ENCODE data around the gene ANKRD39. TPM values are rescaled to one million over a fixed set of nuclear protein-coding genes. Genes with fewer than 3 reads are reported as not detected.

Gene ANKRD39
- total and polyA plus RNA-seq, 2 experiments from 2014 or later = 17.5 to 32.0 TPM

DNA sequence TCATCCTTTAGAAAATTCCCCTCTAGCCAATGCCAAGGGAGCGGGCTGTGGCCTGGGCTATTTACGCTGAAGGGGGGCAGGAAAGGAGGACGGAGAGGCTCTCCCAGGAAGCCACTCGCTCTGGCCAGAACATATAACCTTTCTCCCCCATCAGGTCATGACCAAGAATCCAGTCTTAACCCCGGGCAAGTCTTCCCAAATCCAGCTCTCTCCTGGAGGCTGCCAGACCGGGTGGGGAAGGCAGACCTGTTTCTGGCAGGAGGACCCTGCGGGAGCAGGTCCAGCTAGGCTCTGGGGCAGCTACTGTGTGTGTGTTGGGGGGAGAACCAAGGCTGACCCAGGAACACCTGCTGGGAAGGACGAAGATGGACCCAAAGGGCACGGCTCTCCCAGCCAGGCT, 25.5 kb upstream of the ANKRD39 start:
- Histone ChIP-seq H3K79me2 (replicated peaks; ENCODE audit: insufficient read depth) (no peaks in the 10 kb centered on the region), H4K20me1 (replicated peaks; ENCODE audit: insufficient read depth) (no peaks in the 10 kb centered on the region), H3K4me2 (no peak overlapping the region), H3K4me3 (no peak overlapping the region), H3K27me3 (ENCODE audit: insufficient read depth) (no peaks in the 10 kb centered on the region), H3K36me3 (ENCODE audit: insufficient read depth) (no peaks in the 10 kb centered on the region), H3K4me1 (ENCODE audit: insufficient read depth) (peaks cover 23% of the 10 kb centered on the region), H3K9me2 (ENCODE audit: insufficient read depth) (no peaks in the 10 kb centered on the region), H2AFZ (no peak overlapping the region), H3K27ac (ENCODE audit: low read depth) (no peak overlapping the region), H3F3A (replicated peaks; ENCODE audit: low read depth) (peaks cover 8% of the 10 kb centered on the region; the same call in 1 of the 2 replicates)
- H3K9me3 Mint-ChIP-seq = no peaks in the 10 kb centered on the region; the same call in 2 of the 3 replicates
- no peak for DNase-seq (ENCODE audit: low spot score)
- H3K36me3 Mint-ChIP-seq (ENCODE audit: low read depth) = no peaks in the 10 kb centered on the region
- no peak overlapping the region for H3K4me3 Mint-ChIP-seq
- no peak for ATAC-seq
- peaks cover 32% of the 10 kb centered on the region for H3K27me3 Mint-ChIP-seq (ENCODE audit: insufficient read depth, low read depth, poor library complexity)
- peaks cover 41% of the 10 kb centered on the region for H3K4me1 Mint-ChIP-seq
- H3K27ac Mint-ChIP-seq = no peak overlapping the region
- no peak for TF ChIP-seq NANOG (IDR thresholded peaks at IDR 0.05; ENCODE audit: borderline replicate concordance)
- no peak for TF ChIP-seq STAT1 (IDR thresholded peaks at IDR 0.05; ENCODE audit: unreplicated experiment)
- TF ChIP-seq, protein P1, sequence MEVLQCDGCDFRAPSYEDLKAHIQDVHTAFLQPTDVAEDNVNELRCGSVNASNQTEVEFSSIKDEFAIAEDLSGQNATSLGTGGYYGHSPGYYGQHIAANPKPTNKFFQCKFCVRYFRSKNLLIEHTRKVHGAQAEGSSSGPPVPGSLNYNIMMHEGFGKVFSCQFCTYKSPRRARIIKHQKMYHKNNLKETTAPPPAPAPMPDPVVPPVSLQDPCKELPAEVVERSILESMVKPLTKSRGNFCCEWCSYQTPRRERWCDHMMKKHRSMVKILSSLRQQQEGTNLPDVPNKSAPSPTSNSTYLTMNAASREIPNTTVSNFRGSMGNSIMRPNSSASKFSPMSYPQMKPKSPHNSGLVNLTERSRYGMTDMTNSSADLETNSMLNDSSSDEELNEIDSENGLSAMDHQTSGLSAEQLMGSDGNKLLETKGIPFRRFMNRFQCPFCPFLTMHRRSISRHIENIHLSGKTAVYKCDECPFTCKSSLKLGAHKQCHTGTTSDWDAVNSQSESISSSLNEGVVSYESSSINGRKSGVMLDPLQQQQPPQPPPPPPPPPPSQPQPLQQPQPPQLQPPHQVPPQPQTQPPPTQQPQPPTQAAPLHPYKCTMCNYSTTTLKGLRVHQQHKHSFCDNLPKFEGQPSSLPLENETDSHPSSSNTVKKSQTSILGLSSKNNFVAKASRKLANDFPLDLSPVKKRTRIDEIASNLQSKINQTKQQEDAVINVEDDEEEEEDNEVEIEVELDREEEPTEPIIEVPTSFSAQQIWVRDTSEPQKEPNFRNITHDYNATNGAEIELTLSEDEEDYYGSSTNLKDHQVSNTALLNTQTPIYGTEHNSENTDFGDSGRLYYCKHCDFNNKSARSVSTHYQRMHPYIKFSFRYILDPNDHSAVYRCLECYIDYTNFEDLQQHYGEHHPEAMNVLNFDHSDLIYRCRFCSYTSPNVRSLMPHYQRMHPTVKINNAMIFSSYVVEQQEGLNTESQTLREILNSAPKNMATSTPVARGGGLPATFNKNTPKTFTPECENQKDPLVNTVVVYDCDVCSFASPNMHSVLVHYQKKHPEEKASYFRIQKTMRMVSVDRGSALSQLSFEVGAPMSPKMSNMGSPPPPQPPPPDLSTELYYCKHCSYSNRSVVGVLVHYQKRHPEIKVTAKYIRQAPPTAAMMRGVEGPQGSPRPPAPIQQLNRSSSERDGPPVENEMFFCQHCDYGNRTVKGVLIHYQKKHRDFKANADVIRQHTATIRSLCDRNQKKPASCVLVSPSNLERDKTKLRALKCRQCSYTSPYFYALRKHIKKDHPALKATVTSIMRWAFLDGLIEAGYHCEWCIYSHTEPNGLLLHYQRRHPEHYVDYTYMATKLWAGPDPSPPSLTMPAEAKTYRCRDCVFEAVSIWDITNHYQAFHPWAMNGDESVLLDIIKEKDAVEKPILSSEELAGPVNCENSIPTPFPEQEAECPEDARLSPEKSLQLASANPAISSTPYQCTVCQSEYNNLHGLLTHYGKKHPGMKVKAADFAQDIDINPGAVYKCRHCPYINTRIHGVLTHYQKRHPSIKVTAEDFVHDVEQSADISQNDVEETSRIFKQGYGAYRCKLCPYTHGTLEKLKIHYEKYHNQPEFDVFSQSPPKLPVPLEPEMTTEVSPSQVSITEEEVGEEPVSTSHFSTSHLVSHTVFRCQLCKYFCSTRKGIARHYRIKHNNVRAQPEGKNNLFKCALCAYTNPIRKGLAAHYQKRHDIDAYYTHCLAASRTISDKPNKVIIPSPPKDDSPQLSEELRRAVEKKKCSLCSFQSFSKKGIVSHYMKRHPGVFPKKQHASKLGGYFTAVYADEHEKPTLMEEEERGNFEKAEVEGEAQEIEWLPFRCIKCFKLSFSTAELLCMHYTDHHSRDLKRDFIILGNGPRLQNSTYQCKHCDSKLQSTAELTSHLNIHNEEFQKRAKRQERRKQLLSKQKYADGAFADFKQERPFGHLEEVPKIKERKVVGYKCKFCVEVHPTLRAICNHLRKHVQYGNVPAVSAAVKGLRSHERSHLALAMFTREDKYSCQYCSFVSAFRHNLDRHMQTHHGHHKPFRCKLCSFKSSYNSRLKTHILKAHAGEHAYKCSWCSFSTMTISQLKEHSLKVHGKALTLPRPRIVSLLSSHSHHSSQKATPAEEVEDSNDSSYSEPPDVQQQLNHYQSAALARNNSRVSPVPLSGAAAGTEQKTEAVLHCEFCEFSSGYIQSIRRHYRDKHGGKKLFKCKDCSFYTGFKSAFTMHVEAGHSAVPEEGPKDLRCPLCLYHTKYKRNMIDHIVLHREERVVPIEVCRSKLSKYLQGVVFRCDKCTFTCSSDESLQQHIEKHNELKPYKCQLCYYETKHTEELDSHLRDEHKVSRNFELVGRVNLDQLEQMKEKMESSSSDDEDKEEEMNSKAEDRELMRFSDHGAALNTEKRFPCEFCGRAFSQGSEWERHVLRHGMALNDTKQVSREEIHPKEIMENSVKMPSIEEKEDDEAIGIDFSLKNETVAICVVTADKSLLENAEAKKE (CRISPR knock-in tag; IDR thresholded peaks at IDR 0.05) = no peak
- TF ChIP-seq, protein P2, sequence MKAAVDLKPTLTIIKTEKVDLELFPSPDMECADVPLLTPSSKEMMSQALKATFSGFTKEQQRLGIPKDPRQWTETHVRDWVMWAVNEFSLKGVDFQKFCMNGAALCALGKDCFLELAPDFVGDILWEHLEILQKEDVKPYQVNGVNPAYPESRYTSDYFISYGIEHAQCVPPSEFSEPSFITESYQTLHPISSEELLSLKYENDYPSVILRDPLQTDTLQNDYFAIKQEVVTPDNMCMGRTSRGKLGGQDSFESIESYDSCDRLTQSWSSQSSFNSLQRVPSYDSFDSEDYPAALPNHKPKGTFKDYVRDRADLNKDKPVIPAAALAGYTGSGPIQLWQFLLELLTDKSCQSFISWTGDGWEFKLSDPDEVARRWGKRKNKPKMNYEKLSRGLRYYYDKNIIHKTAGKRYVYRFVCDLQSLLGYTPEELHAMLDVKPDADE (IDR thresholded peaks at IDR 0.05) = no peak
- no peak for TF ChIP-seq ZNF114 (CRISPR knock-in tag; IDR thresholded peaks at IDR 0.05)
- TF ChIP-seq, protein P3, sequence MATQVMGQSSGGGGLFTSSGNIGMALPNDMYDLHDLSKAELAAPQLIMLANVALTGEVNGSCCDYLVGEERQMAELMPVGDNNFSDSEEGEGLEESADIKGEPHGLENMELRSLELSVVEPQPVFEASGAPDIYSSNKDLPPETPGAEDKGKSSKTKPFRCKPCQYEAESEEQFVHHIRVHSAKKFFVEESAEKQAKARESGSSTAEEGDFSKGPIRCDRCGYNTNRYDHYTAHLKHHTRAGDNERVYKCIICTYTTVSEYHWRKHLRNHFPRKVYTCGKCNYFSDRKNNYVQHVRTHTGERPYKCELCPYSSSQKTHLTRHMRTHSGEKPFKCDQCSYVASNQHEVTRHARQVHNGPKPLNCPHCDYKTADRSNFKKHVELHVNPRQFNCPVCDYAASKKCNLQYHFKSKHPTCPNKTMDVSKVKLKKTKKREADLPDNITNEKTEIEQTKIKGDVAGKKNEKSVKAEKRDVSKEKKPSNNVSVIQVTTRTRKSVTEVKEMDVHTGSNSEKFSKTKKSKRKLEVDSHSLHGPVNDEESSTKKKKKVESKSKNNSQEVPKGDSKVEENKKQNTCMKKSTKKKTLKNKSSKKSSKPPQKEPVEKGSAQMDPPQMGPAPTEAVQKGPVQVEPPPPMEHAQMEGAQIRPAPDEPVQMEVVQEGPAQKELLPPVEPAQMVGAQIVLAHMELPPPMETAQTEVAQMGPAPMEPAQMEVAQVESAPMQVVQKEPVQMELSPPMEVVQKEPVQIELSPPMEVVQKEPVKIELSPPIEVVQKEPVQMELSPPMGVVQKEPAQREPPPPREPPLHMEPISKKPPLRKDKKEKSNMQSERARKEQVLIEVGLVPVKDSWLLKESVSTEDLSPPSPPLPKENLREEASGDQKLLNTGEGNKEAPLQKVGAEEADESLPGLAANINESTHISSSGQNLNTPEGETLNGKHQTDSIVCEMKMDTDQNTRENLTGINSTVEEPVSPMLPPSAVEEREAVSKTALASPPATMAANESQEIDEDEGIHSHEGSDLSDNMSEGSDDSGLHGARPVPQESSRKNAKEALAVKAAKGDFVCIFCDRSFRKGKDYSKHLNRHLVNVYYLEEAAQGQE (IDR thresholded peaks at IDR 0.05; ENCODE audit: unreplicated experiment) = no peak
- TF ChIP-seq POLR2AphosphoS5 (IDR thresholded peaks at IDR 0.05; ENCODE audit: low read depth) = no peak
- no peak for TF ChIP-seq JUNB (IDR thresholded peaks at IDR 0.05; ENCODE audit: unreplicated experiment)
- TF ChIP-seq ZNF331 (CRISPR knock-in tag; IDR thresholded peaks at IDR 0.05; ENCODE audit: low read depth) = no peak
- TF ChIP-seq EZH2phosphoT487 (IDR thresholded peaks at IDR 0.05; ENCODE audit: unreplicated experiment) = no peak
- no peak for TF ChIP-seq EZH2 (IDR thresholded peaks at IDR 0.05; ENCODE audit: low read depth, unreplicated experiment)
- TF ChIP-seq, protein P4, sequence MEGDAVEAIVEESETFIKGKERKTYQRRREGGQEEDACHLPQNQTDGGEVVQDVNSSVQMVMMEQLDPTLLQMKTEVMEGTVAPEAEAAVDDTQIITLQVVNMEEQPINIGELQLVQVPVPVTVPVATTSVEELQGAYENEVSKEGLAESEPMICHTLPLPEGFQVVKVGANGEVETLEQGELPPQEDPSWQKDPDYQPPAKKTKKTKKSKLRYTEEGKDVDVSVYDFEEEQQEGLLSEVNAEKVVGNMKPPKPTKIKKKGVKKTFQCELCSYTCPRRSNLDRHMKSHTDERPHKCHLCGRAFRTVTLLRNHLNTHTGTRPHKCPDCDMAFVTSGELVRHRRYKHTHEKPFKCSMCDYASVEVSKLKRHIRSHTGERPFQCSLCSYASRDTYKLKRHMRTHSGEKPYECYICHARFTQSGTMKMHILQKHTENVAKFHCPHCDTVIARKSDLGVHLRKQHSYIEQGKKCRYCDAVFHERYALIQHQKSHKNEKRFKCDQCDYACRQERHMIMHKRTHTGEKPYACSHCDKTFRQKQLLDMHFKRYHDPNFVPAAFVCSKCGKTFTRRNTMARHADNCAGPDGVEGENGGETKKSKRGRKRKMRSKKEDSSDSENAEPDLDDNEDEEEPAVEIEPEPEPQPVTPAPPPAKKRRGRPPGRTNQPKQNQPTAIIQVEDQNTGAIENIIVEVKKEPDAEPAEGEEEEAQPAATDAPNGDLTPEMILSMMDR (conservative IDR thresholded peaks at IDR 0.05; ENCODE audit: low read depth in 2 of 2) = no peak
- no peak for TF ChIP-seq CREB1 (CRISPR knock-in tag; IDR thresholded peaks at IDR 0.05; ENCODE audit: low read depth)

All from GM23338 (cell line).